AML-193 (cell line): ENCODE data around the gene NLRP13.
"Not testable (repeated sequence)": the region's sequence is repeated elsewhere in the genome, so short reads cannot be mapped to it uniquely, and the experiment has no call there.

Experiments used
- DNase-seq, 2 experiments: peaks; one replicate each; lab custom pipeline; 2025; lab: John Stamatoyannopoulos, UW

NLRP13 gene

GRCh38 chr19:55931936-55932386, at the start of gene NLRP13:
NLRP13 (minus strand) TSS chr19:55932336; CDS start chr19:55932311, 25 bp downstream.
- DNase-seq, result no peak

GRCh38 chr19:55980415-55980814, 48.3 kb upstream of the NLRP13 start:
- no peak for DNase-seq

- DNase-seq, result no peak
Measured at GRCh38 chr19:55973982-55974381, 41.8 kb upstream of the NLRP13 start.

- DNase-seq, result no peak
Measured at GRCh38 chr19:55962186-55962585, 30.1 kb upstream of the NLRP13 start.

- DNase-seq, result no peak
Measured at GRCh38 chr19:55959996-55960675, 28.0 kb upstream of the NLRP13 start.

GRCh38 chr19:55958356-55958755, 26.2 kb upstream of the NLRP13 start:
- DNase-seq, result no peak

- no peak for DNase-seq
Measured at GRCh38 chr19:55956431-55956830, 24.3 kb upstream of the NLRP13 start.

- not testable (repeated sequence) for DNase-seq
Measured at GRCh38 chr19:55950566-55950965, 18.4 kb upstream of the NLRP13 start.

- DNase-seq, result no peak
Measured at GRCh38 chr19:55947532-55947931, 15.4 kb upstream of the NLRP13 start, which contains the start of gene NLRP8. NLRP8 (plus strand) TSS chr19:55947832.

- DNase-seq, result no peak
Measured at GRCh38 chr19:55940306-55940705, 8.2 kb upstream of the NLRP13 start.

GRCh38 chr19:55939206-55939605, 7.1 kb upstream of the NLRP13 start:
- DNase-seq, result no peak

GRCh38 chr19:55935206-55935605, 3.1 kb upstream of the NLRP13 start:
- no peak for DNase-seq

- no peak for DNase-seq
Measured at GRCh38 chr19:55930996-55931515, 1.1 kb downstream of the NLRP13 start.

GRCh38 chr19:55929258-55929657, 2.9 kb downstream of the NLRP13 start:
- DNase-seq, result not testable (repeated sequence)

- DNase-seq, result no peak
Measured at GRCh38 chr19:55927991-55928390, 4.1 kb downstream of the NLRP13 start.

- DNase-seq, result no peak
Measured at GRCh38 chr19:55923556-55923955, 8.6 kb downstream of the NLRP13 start.

GRCh38 chr19:55913643-55914268, 18.4 kb downstream of the NLRP13 start:
- DNase-seq, result no peak

GRCh38 chr19:55912916-55913315, 19.2 kb downstream of the NLRP13 start:
- no peak for DNase-seq

- DNase-seq, result no peak
Measured at GRCh38 chr19:55909801-55910200, 22.3 kb downstream of the NLRP13 start.

GRCh38 chr19:55907746-55908145, 24.4 kb downstream of the NLRP13 start:
- DNase-seq, result no peak

- DNase-seq, result no peak
Measured at GRCh38 chr19:55907286-55907685, 24.9 kb downstream of the NLRP13 start.

GRCh38 chr19:55902080-55902751, 29.9 kb downstream of the NLRP13 start:
- no peak for DNase-seq
